ENCODE results near the gene RNF149.

- TF ChIP-seq CTCF (IDR thresholded peaks at IDR 0.05; ENCODE audit: insufficient read depth, low read length, poor library complexity, severe bottlenecking) (no peak), EZH2phosphoT487 (conservative IDR thresholded peaks at IDR 0.05; ENCODE audit: low read length) (no peak)
Observed at GRCh38 chr2:101295895-101296294, 12.6 kb downstream of the RNF149 start.
